Upper lobe of right lung (tissue), 1 donor: ENCODE data around the gene MAGI2. TPM values are rescaled to one million over a fixed set of nuclear protein-coding genes. Genes with fewer than 3 reads are reported as not detected.

Experiments
- ATAC-seq: fragments of 200-7000 bp; cut with Tn5 transposase; one replicate; pipeline ENCODE4 v1.9.1; 2020; ENCODE audit warnings: mild to moderate bottlenecking, moderate library complexity
- DNase-seq: peaks from one replicate; pipeline ENCODE4 v3.0.0-alpha.2; 2020
- H3K27ac ChIP-seq: fragments of 200-600 bp; one replicate; pipeline ENCODE4 v1.8.0; 2022
- H3K27me3 ChIP-seq: fragments of 200-600 bp; one replicate; pipeline ENCODE4 v1.8.0; 2022; ENCODE audit warnings: mild to moderate bottlenecking
- H3K36me3 ChIP-seq: fragments of 200-600 bp; one replicate; pipeline ENCODE4 v1.8.0; 2022
- H3K4me1 ChIP-seq: fragments of 200-600 bp; one replicate; pipeline ENCODE4 v1.8.0; 2022
- H3K4me3 ChIP-seq: fragments of 200-600 bp; one replicate; pipeline ENCODE4 v1.8.0; 2022; ENCODE audit warnings: mild to moderate bottlenecking
- H3K9me3 ChIP-seq: fragments of 200-600 bp; one replicate; pipeline ENCODE4 v1.8.0; 2022
- CTCF ChIP-seq: fragments of 200-600 bp; IDR thresholded peaks from one replicate; pipeline ENCODE4 v1.8.0; 2022; ENCODE audit warnings: antibody characterized with exemption
- intact Hi-C: fragments of 100-400 bp; cut with DNase I; formaldehyde crosslinking; loops from one replicate; pipeline ENCODE4 v1.11.0; 2022
- total RNA-seq: library from RNA; stranded (reverse); fragmentation: NEBNext Ultra II Directional; extraction: Animal tissue kit (Norgen Biotek cat#: 25700); gene quantifications from one replicate; pipeline ENCODE4 v1.2.1, GENCODE V29; 2021
- donor health status: DM: no; HTN: yes; CAD: no; lungs with severe emphysema.

MAGI2 gene
- total RNA-seq, 1 donor from 2014 or later = 12.8 TPM

- peak; percentile 63 for TF ChIP-seq CTCF
- H3K27me3 ChIP-seq = no peaks in the 10 kb centered on the region
- ATAC-seq (peak; percentile 85), DNase-seq (no peak)
- no peaks in the 10 kb centered on the region for H3K4me1 ChIP-seq
- H3K27ac ChIP-seq = no peak overlapping the region
- no peak overlapping the region for H3K4me3 ChIP-seq
- H3K9me3 ChIP-seq = no peaks in the 10 kb centered on the region
- intact Hi-C loops = no loop called here
- H3K36me3 ChIP-seq = no peaks in the 10 kb centered on the region
Observed at GRCh38 chr7:78039790-78040776, 1413.4 kb downstream of the MAGI2 start.

- Histone ChIP-seq H3K9me3 (no peaks in the 10 kb centered on the region), H3K27ac (no peak overlapping the region), H3K4me1 (no peaks in the 10 kb centered on the region), H3K36me3 (no peaks in the 10 kb centered on the region), H3K27me3 (no peaks in the 10 kb centered on the region), H3K4me3 (no peak overlapping the region)
- ATAC-seq (no peak), DNase-seq (no peak)
- intact Hi-C loops = no loop called here
- TF ChIP-seq CTCF = no peak
Observed at GRCh38 chr7:78038465-78039080, 1414.9 kb downstream of the MAGI2 start.

- H3K27ac ChIP-seq = no peak overlapping the region
- no peaks in the 10 kb centered on the region for H3K4me1 ChIP-seq
- DNase-seq (no peak), ATAC-seq (no peak)
- no peaks in the 10 kb centered on the region for H3K36me3 ChIP-seq
- no peak for TF ChIP-seq CTCF
- intact Hi-C loops = no loop called here
- no peak overlapping the region for H3K4me3 ChIP-seq
- no peaks in the 10 kb centered on the region for H3K27me3 ChIP-seq
- H3K9me3 ChIP-seq = no peaks in the 10 kb centered on the region
Observed at GRCh38 chr7:78037603-78038002, 1415.9 kb downstream of the MAGI2 start.

GRCh38 chr7:78033410-78033809 is 1420.1 kb downstream of the MAGI2 start:
- intact Hi-C loops = no loop called here
- H3K9me3 ChIP-seq = no peaks in the 10 kb centered on the region
- no peaks in the 10 kb centered on the region for H3K4me1 ChIP-seq
- no peak overlapping the region for H3K27ac ChIP-seq
- no peak for TF ChIP-seq CTCF
- no peaks in the 10 kb centered on the region for H3K36me3 ChIP-seq
- no peak overlapping the region for H3K4me3 ChIP-seq
- no peaks in the 10 kb centered on the region for H3K27me3 ChIP-seq
- DNase-seq (no peak), ATAC-seq (peak; percentile 89)

GRCh38 chr7:78026492-78026891 is 1427.0 kb downstream of the MAGI2 start:
- intact Hi-C loops = no loop called here
- ATAC-seq = no peak
- H3K4me1 ChIP-seq = no peaks in the 10 kb centered on the region
- no peak overlapping the region for H3K4me3 ChIP-seq
- H3K36me3 ChIP-seq = no peaks in the 10 kb centered on the region
- no peak overlapping the region for H3K27ac ChIP-seq
- no peak for DNase-seq
- no peaks in the 10 kb centered on the region for H3K27me3 ChIP-seq
- H3K9me3 ChIP-seq = no peaks in the 10 kb centered on the region
- TF ChIP-seq CTCF = no peak
